Effector memory CD4-positive, alpha-beta T cell (primary cell): ENCODE measurements around the gene GALNTL6.

Experiments
- DNase-seq, 3 donors: peaks; one replicate each; pipeline ENCODE4 v3.0.0-alpha.2; 2020
- H3K27ac ChIP-seq: 2 replicates; pipeline ENCODE4 v1.7.0; 2013; ENCODE audit warnings: mild to moderate bottlenecking, low read length, moderate library complexity; ENCODE audit not compliant: insufficient read depth, poor library complexity, severe bottlenecking
- H3K27me3 ChIP-seq: replicated peaks from 2 replicates; pipeline ENCODE4 v1.7.0; 2013; ENCODE audit warnings: mild to moderate bottlenecking, low read length; ENCODE audit not compliant: insufficient read depth, control insufficient read depth, poor library complexity, severe bottlenecking
- H3K36me3 ChIP-seq: 2 replicates; pipeline ENCODE4 v1.7.0; 2013; ENCODE audit warnings: mild to moderate bottlenecking, low read length, moderate library complexity; ENCODE audit not compliant: control insufficient read depth, insufficient read depth
- H3K4me1 ChIP-seq: 2 replicates; pipeline ENCODE4 v1.7.0; 2013; ENCODE audit warnings: low read length, mild to moderate bottlenecking; ENCODE audit not compliant: control insufficient read depth, insufficient read depth, poor library complexity, severe bottlenecking
- H3K4me3 ChIP-seq: 2 replicates; pipeline ENCODE4 v1.7.0; 2013; ENCODE audit warnings: low read length, low read depth, mild to moderate bottlenecking; ENCODE audit not compliant: insufficient read depth, poor library complexity, severe bottlenecking
- H3K9me3 ChIP-seq: 2 replicates; pipeline ENCODE4 v1.7.0; 2013; ENCODE audit warnings: mild to moderate bottlenecking, low read length, moderate library complexity; ENCODE audit not compliant: control insufficient read depth

The GALNTL6 gene

DNA sequence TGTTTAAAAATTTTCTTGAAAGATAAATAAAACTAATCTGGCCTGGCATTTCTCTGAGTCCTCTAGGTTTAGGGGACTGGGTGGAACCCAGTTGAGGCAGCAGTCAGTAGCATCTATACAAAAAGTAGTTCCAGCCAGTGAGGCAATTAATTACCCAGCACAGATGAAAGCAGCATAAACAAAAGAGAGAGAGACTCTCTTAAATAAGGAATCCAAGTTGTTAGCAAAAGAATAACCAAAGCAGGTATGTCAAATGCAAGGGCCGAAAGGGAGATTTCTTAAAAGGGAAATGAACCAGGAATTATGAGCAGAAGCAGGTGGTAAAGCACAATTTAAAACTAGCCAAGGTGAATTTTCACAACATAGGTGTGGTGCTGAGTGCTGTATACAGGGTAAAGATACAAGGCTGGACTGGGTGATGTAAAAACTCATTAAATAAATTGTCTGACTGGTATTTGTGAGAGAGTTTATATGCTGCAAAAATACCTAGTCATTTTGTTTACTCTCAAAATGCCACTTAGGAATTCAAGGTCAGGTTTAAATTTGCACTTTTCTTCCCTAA, 1260.8 kb downstream of the GALNTL6 start:
- H3K27me3 ChIP-seq: no peaks in the 10 kb centered on the region
- H3K4me3 ChIP-seq: no peak overlapping the region
- no peaks in the 10 kb centered on the region for H3K9me3 ChIP-seq
- H3K36me3 ChIP-seq: no peaks in the 10 kb centered on the region
- DNase-seq: no peak
- no peaks in the 10 kb centered on the region for H3K4me1 ChIP-seq
- H3K27ac ChIP-seq: no peak overlapping the region

DNA sequence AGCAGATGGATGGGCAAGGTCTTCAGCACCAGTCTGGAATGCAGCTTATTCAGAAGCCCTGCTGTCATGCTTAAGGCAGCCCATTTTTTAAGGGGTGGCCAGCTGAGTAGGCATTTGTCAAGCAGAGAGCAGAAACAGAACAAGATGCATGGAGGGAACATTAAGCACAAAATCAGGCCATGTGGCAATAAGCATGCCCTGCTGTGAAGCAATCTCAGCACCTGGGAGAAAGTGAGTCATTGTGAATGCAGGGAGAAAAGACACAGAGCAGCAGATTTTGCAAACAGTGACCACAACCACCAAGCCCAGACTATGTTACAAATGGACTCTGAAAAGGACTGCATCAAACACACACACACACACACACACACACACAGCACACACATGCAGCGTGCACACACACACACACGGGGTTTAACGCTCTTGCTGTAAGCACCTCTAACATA, 1261.3 kb downstream of the GALNTL6 start:
- H3K27ac ChIP-seq: no peak overlapping the region
- H3K36me3 ChIP-seq: no peaks in the 10 kb centered on the region
- DNase-seq: no peak
- H3K4me3 ChIP-seq: no peak overlapping the region
- H3K4me1 ChIP-seq: no peaks in the 10 kb centered on the region
- no peaks in the 10 kb centered on the region for H3K27me3 ChIP-seq
- H3K9me3 ChIP-seq: no peaks in the 10 kb centered on the region

DNA sequence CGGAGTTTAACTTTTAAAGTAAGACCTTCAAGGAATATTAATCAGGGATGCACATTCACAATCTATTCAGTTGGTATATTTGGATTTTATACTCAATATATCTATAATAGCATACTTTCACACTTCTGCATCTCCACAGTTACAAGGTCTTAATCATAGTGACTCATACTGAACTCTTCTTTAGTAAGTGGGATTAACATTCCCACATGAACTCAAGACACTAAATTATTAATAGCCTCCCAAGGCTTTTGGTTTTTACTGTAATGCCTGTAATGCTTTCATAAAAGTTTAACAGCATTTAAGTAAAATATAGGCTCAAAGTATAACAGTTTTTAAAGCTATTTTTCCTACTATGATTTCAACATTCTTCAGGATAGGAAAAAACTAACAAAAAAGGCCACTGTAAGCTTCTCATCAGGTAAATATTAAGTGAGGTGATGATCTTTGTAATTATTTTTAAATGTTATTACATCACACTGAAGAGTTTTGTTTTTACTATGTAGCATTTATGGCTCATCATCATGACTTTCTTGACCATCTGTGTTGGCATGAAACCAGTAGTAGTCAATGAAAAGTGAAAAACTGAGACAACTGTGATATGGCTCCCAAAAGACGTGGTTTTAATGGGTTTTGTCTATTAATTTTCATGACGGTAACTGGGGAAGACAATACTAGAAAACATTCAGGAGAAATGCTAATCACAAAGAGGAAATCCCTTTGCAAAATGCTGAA, 1263.9 kb downstream of the GALNTL6 start:
- Histone ChIP-seq H3K27ac (no peak overlapping the region), H3K36me3 (no peaks in the 10 kb centered on the region), H3K27me3 (no peaks in the 10 kb centered on the region), H3K9me3 (no peaks in the 10 kb centered on the region), H3K4me3 (no peak overlapping the region), H3K4me1 (no peaks in the 10 kb centered on the region)
- DNase-seq: no peak

DNA sequence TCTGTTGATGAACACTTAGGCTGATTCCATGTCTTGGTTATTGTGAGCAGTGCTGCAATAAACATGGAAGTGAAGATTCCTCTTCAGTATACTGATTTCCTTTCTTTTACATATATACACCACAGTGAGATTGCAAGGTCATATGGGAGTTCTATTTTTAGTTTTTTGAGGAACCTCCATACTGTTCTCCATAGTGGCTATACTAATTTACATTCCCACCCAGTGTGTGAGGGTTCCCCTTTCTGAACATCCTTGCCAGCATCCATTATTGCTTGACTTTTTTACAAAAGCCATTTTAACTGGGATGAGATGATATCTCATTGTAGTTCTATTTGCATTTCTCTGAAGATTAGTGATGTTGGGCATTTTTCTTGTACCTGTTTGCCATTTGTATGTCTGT, 1274.9 kb downstream of the GALNTL6 start:
- DNase-seq: no peak

More for the DNA sequence above, 1274.9 kb downstream of the GALNTL6 start:
- Histone ChIP-seq H3K9me3 (no peaks in the 10 kb centered on the region), H3K27ac (no peak overlapping the region), H3K4me3 (no peak overlapping the region), H3K27me3 (no peaks in the 10 kb centered on the region), H3K4me1 (no peaks in the 10 kb centered on the region), H3K36me3 (no peaks in the 10 kb centered on the region)
